DLD1 (cell line): ENCODE data around the gene GAPDHS.

Experiments
- in situ Hi-C: cut with HindIII; loops from 2 replicates; pipeline ENCODE4 v1.10.0; 2017; ENCODE audit warnings: low sequenced_read_pairs

Gene GAPDHS

GRCh38 chr19:35509861-35510625 is 23.2 kb upstream of the GAPDHS start:
- in situ Hi-C loops, result no loop called here

- in situ Hi-C loops, result no loop called here
Observed at GRCh38 chr19:35510626-35510964, 22.7 kb upstream of the GAPDHS start.

GRCh38 chr19:35511337-35511736 is 21.9 kb upstream of the GAPDHS start:
- in situ Hi-C loops, result no loop called here

GRCh38 chr19:35512831-35513627 is 20.2 kb upstream of the GAPDHS start:
- in situ Hi-C loops, result no loop called here

GRCh38 chr19:35513628-35514281 is 19.5 kb upstream of the GAPDHS start, which contains the start of gene DMKN:
TSS of gene DMKN (minus strand) at chr19:35513649. CDS start at chr19:35513475, 174 bp downstream.
- in situ Hi-C loops, result no loop called here

GRCh38 chr19:35514282-35514809 is 18.9 kb upstream of the GAPDHS start:
- in situ Hi-C loops, result no loop called here

- in situ Hi-C loops, result no loop called here
Observed at GRCh38 chr19:35516310-35516709, 16.9 kb upstream of the GAPDHS start.

- in situ Hi-C loops, result no loop called here
Observed at GRCh38 chr19:35517342-35517741, 15.9 kb upstream of the GAPDHS start.

GRCh38 chr19:35518313-35518712 is 14.9 kb upstream of the GAPDHS start:
- in situ Hi-C loops, result no loop called here

- in situ Hi-C loops, result no loop called here
Observed at GRCh38 chr19:35519291-35519690, 14.0 kb upstream of the GAPDHS start.

- in situ Hi-C loops, result no loop called here
Observed at GRCh38 chr19:35521124-35521743, 12.0 kb upstream of the GAPDHS start.

GRCh38 chr19:35522745-35523327 is 10.4 kb upstream of the GAPDHS start:
- in situ Hi-C loops, result no loop called here

GRCh38 chr19:35524181-35524837 is 8.9 kb upstream of the GAPDHS start:
- in situ Hi-C loops, result no loop called here

- in situ Hi-C loops, result no loop called here
Observed at GRCh38 chr19:35525873-35526272, 7.4 kb upstream of the GAPDHS start.

GRCh38 chr19:35528218-35529038 is 4.8 kb upstream of the GAPDHS start, which contains the start of gene SBSN:
TSS of gene SBSN (minus strand) at chr19:35528311. CDS start at chr19:35528281, 30 bp downstream.
- in situ Hi-C loops, result no loop called here

GRCh38 chr19:35529241-35530218 is 3.7 kb upstream of the GAPDHS start:
- in situ Hi-C loops, result no loop called here

GRCh38 chr19:35531291-35531690 is 2.0 kb upstream of the GAPDHS start:
- in situ Hi-C loops, result no loop called here

- in situ Hi-C loops, result no loop called here
Observed at GRCh38 chr19:35533822-35534392, 651 bp downstream of the GAPDHS start.
